HG03045 (cell line): ENCODE data around the gene RFC4.
"Not testable (repeated sequence)": the region's sequence is repeated elsewhere in the genome, so short reads cannot be mapped to it uniquely, and the experiment has no call there.

Experiments
- ATAC-seq: cut with Tn5 transposase; IDR thresholded peaks from one replicate; pipeline ENCODE4 v1.9.1; 2021; ENCODE audit warnings: mild to moderate bottlenecking, moderate library complexity; ENCODE audit not compliant: unreplicated experiment

Gene RFC4

GRCh38 chr3:186825294-186825821 is 19.1 kb upstream of the RFC4 start:
- no peak for ATAC-seq

GRCh38 chr3:186824430-186825139 is 18.3 kb upstream of the RFC4 start:
- no peak for ATAC-seq

- no peak for ATAC-seq
Measured at GRCh38 chr3:186823386-186823785, 17.1 kb upstream of the RFC4 start.

GRCh38 chr3:186822388-186822759 is 16.1 kb upstream of the RFC4 start:
- ATAC-seq = not testable (repeated sequence)

- no peak for ATAC-seq
Measured at GRCh38 chr3:186821429-186822387, 15.4 kb upstream of the RFC4 start.

- no peak for ATAC-seq
Measured at GRCh38 chr3:186818956-186819355, 12.7 kb upstream of the RFC4 start.

GRCh38 chr3:186818516-186818915 is 12.2 kb upstream of the RFC4 start:
- no peak for ATAC-seq

GRCh38 chr3:186815435-186815834 is 9.2 kb upstream of the RFC4 start:
- no peak for ATAC-seq

GRCh38 chr3:186814100-186814499 is 7.8 kb upstream of the RFC4 start:
- ATAC-seq = no peak

GRCh38 chr3:186811313-186811712 is 5.0 kb upstream of the RFC4 start:
- not testable (repeated sequence) for ATAC-seq

GRCh38 chr3:186810336-186810996 is 4.2 kb upstream of the RFC4 start:
- no peak for ATAC-seq

- ATAC-seq = no peak
Measured at GRCh38 chr3:186807231-186807630, 949 bp upstream of the RFC4 start.

- not testable (repeated sequence) for ATAC-seq
Measured at GRCh38 chr3:186803447-186803846, 2.8 kb downstream of the RFC4 start.

- no peak for ATAC-seq
Measured at GRCh38 chr3:186802701-186803100, 3.6 kb downstream of the RFC4 start.

- no peak for ATAC-seq
Measured at GRCh38 chr3:186800285-186800684, 6.0 kb downstream of the RFC4 start.

GRCh38 chr3:186798239-186798874 is 7.9 kb downstream of the RFC4 start:
- ATAC-seq = no peak

GRCh38 chr3:186790261-186790981 is 15.9 kb downstream of the RFC4 start:
- ATAC-seq = no peak

- no peak for ATAC-seq
Measured at GRCh38 chr3:186789554-186790260, 16.6 kb downstream of the RFC4 start.
